Stimulated activated CD4-positive, alpha-beta T cell treated with anti-CD3 and anti-CD28 coated beads, Interleukin-4, amount 100 ng/mL, for 24 hours (primary cell): ENCODE results near the gene NUP43.
"Not testable (repeated sequence)": the region's sequence is repeated elsewhere in the genome, so short reads cannot be mapped to it uniquely, and the experiment has no call there.

Source experiments
- DNase-seq: peaks from one replicate; pipeline ENCODE4 v3.0.0-alpha.2; 2020

Gene NUP43

DNA sequence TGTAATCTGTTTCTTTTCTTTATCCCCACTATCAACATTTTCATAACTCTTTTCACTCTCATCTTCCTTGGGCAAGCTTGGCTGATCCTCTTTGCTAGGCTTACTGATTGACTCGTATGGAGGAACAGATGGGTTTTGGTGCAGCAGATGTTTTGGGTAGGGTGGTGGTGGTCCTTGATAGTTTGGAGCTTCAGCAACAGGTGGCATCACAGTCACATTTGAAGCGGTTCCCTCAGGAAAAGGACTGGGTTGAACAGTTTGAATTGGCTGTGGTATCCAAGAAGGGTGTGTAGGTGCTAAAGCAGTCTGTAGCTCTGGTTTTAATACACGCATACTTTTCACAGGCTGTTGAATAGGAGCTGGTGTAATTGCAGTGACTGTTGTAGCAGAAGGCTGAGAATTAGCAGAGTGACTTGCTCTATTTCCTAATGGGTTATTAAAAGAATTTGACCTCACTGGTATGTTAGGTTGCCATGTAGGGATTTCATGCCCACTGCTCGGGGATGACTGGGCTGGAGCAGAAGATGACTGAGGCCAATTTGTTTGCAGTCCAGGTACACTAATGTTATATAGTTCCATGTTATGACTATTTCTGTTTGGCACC, 63.0 kb downstream of the NUP43 start:
- DNase-seq = no peak

DNA sequence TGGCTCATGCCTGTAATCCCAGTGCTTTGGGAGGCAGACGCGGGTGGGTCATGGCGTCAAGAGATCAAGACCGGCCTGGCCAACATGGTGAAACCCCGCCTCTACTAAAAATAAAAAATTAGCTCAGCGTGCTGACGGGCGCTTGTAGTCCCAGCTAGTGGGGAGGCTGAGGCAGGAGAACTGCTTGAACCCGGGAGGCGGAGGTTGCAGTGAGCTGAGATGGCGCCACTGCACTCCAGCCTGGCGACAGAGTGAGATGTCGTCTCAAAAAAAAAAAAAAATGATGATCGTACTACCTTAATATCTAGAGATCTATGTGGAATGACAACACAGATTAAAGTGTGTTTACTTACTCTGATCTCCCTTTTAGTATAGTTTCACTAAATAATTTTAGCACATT, 64.5 kb downstream of the NUP43 start:
- not testable (repeated sequence) for DNase-seq

DNA sequence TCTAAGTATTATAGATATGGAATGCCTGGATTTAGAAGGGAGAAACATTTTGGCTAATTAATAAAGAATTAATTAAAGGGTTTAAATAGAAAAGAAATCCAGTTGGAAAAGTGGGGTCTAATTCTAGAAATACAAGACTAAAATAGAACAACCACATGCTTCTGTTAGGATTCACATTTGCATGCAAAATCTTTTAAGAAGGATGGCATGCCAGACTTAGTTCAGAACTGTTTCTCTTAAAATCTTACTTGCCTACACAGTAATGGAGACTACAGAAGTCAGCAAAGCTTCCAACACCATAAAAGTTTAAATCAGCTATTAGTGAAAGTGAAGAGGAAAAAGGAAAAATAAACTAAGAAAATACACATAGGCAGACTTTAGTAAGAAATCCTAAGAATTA, 65.1 kb downstream of the NUP43 start:
- no peak for DNase-seq

DNA sequence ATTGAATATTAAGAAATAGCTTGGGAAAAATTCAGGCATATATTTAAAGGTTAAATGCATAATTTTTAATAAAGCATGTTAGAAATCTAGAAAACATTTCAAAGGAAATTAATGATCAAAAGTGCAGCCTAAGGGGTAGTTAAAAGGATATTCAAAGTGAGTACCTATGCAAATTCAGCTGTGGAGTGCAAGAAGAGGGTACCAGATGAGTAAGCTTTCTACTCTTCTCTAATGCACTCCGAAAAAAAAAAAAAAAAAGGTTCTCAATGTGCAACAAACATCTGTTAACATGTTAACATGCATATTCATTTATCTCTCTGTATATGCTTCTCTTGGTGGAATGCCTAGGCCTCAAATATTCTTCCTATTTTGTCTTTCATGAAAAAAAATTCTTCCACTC, 65.8 kb downstream of the NUP43 start:
- DNase-seq = no peak
